CD14-positive monocyte (primary cell): ENCODE measurements around the gene FRMD3. TPM values are rescaled to one million over a fixed set of nuclear protein-coding genes. Genes with fewer than 3 reads are reported as not detected.

Experiments
- DNase-seq, 3 donors: peaks; one replicate each; pipeline ENCODE4 v3.0.0-alpha.2; 2011 to 2022
- H2AFZ ChIP-seq: 2 replicates; pipeline ENCODE4 v1.6.0; 2012; ENCODE audit warnings: mild to moderate bottlenecking, low read depth, low read length, inconsistent platforms; ENCODE audit not compliant: insufficient read depth, poor library complexity, severe bottlenecking
- H3K27ac ChIP-seq, 2 donors: 1 replicate in 1 of 2; 2 replicates in 1 of 2; pipeline ENCODE4 v1.5.1; 2012 to 2013; ENCODE audit warnings: low read length in 2 of 2, control low read depth in 1 of 2, inconsistent platforms in 1 of 2, low read depth in 1 of 2, mild to moderate bottlenecking in 1 of 2
- H3K27me3 ChIP-seq, 2 donors: one replicate each; pipeline versions ENCODE4 v1.6.0 to v1.6.1; 2011 to 2013; ENCODE audit warnings: low read length in 2 of 2; ENCODE audit not compliant: control insufficient read depth in 2 of 2, insufficient read depth in 2 of 2
- H3K36me3 ChIP-seq, 2 donors: replicated peaks in 1 of 2; 1 replicate in 1 of 2; 2 replicates in 1 of 2; pipeline versions ENCODE4 v1.5.1 to v1.6.1; 2012 to 2013; ENCODE audit warnings: low read length in 2 of 2, control low read depth in 1 of 2, inconsistent platforms in 1 of 2, mild to moderate bottlenecking in 1 of 2; ENCODE audit not compliant: insufficient read depth in 2 of 2, control insufficient read depth in 1 of 2
- H3K4me1 ChIP-seq, 2 donors: 1 replicate in 1 of 2; 2 replicates in 1 of 2; pipeline versions ENCODE4 v1.5.1 to v1.6.1; 2012 to 2013; ENCODE audit warnings: low read length in 2 of 2, control low read depth in 1 of 2, inconsistent platforms in 1 of 2, mild to moderate bottlenecking in 1 of 2, moderate library complexity in 1 of 2; ENCODE audit not compliant: insufficient read depth in 2 of 2, control insufficient read depth in 1 of 2
- H3K4me2 ChIP-seq: replicated peaks from 2 replicates; pipeline ENCODE3; 2012; ENCODE audit warnings: low read length, moderate library complexity, mild to moderate bottlenecking; ENCODE audit not compliant: poor library complexity, severe bottlenecking; ENCODE audit errors: extremely low read depth
- H3K4me3 ChIP-seq, 3 experiments: fragments of 200-600 bp in 1 of 3; sonication (generic) in 1 of 3; replicated peaks in 1 of 3; 1 replicate in 2 of 3; 2 replicates in 1 of 3; pipeline ENCODE4 v1.5.1; 2011 to 2013; ENCODE audit warnings: low read length in 3 of 3, mild to moderate bottlenecking in 3 of 3, control low read depth in 2 of 3, low read depth in 2 of 3, inconsistent platforms in 1 of 3, moderate library complexity in 1 of 3
- H3K79me2 ChIP-seq: 2 replicates; pipeline ENCODE4 v1.6.0; 2012; ENCODE audit warnings: mild to moderate bottlenecking, control low read depth, inconsistent platforms, low read length, moderate library complexity; ENCODE audit not compliant: insufficient read depth
- H3K9ac ChIP-seq: 2 replicates; pipeline ENCODE4 v1.6.0; 2017; ENCODE audit warnings: low read length, mild to moderate bottlenecking; ENCODE audit not compliant: insufficient read depth, poor library complexity, severe bottlenecking
- H3K9me3 ChIP-seq, 2 donors: replicated peaks in 1 of 2; 1 replicate in 1 of 2; 2 replicates in 1 of 2; pipeline versions ENCODE4 v1.5.1 to v1.6.1; 2012 to 2013; ENCODE audit warnings: low read length in 2 of 2, control low read depth in 1 of 2; ENCODE audit not compliant: control insufficient read depth in 1 of 2, insufficient read depth in 1 of 2
- H4K20me1 ChIP-seq: 2 replicates; pipeline ENCODE4 v1.6.0; 2012; ENCODE audit warnings: mild to moderate bottlenecking, low read length, control low read depth, moderate library complexity; ENCODE audit not compliant: insufficient read depth
- H3K27ac Mint-ChIP-seq, 7 donors: one replicate each; pipeline ENCODE4 v1.8.0; 2020; ENCODE audit warnings: mild to moderate bottlenecking in 7 of 7, mixed read lengths in 7 of 7, moderate library complexity in 6 of 7, inconsistent platforms in 2 of 7
- H3K27me3 Mint-ChIP-seq, 3 donors: one replicate each; pipeline ENCODE4 v1.8.0; 2021 to 2022; ENCODE audit warnings: low read depth in 3 of 3, mild to moderate bottlenecking in 3 of 3, mixed read lengths in 3 of 3, moderate library complexity in 3 of 3, inconsistent platforms in 1 of 3
- H3K36me3 Mint-ChIP-seq, 2 donors: one replicate each; pipeline ENCODE4 v1.8.0; 2020; ENCODE audit warnings: mixed read lengths in 2 of 2, inconsistent platforms in 1 of 2, mild to moderate bottlenecking in 1 of 2
- H3K4me1 Mint-ChIP-seq: one replicate; pipeline ENCODE4 v1.8.0; 2020; ENCODE audit warnings: mild to moderate bottlenecking, mixed read lengths
- H3K4me3 Mint-ChIP-seq, 2 donors: one replicate each; pipeline ENCODE4 v1.8.0; 2020; ENCODE audit warnings: mild to moderate bottlenecking in 2 of 2, mixed read lengths in 2 of 2, moderate library complexity in 1 of 2
- H3K9me3 Mint-ChIP-seq, 7 donors: one replicate each; pipeline ENCODE4 v1.8.0; 2020 to 2022; ENCODE audit warnings: mixed read lengths in 7 of 7, mild to moderate bottlenecking in 6 of 7, moderate library complexity in 6 of 7, inconsistent platforms in 2 of 7
- WGBS: methylation state at CpG from one replicate; pipeline ENCODE4 v1.1.5; 2013; ENCODE audit warnings: missing lambda C conversion rate; ENCODE audit not compliant: insufficient coverage; 5-methylcytosine and 5-hydroxymethylcytosine counted together
- intact Hi-C, 2 donors: fragments of 100-400 bp; cut with micrococcal nuclease; formaldehyde crosslinking; loops; one replicate each; pipeline versions ENCODE4 v1.15.0 to v1.15.1; 2023
- polyA plus RNA-seq, 3 donors: library from polyadenylated mRNA; depleted of rRNA in 1 of 3; unstranded in 2 of 3; stranded (reverse) in 1 of 3; fragments of 300-500 nt in 2 of 3; fragments of >200 nt in 1 of 3; fragmentation: Illumina TruSeq in 2 of 3; gene quantifications; 1 replicate in 2 of 3; 2 replicates in 1 of 3; pipeline ENCODE4 v1.2.3, GENCODE V29; 2012 to 2021
- TF ChIP-seq, protein P1 (sequence below): fragments of 200-600 bp; IDR thresholded peaks from one replicate; pipeline ENCODE4 v1.8.0; 2022; ENCODE audit warnings: antibody characterized with exemption, mild to moderate bottlenecking

The FRMD3 gene
- polyA plus RNA-seq, 3 donors = 2.8 to 9.8 (median 4.2) TPM

DNA sequence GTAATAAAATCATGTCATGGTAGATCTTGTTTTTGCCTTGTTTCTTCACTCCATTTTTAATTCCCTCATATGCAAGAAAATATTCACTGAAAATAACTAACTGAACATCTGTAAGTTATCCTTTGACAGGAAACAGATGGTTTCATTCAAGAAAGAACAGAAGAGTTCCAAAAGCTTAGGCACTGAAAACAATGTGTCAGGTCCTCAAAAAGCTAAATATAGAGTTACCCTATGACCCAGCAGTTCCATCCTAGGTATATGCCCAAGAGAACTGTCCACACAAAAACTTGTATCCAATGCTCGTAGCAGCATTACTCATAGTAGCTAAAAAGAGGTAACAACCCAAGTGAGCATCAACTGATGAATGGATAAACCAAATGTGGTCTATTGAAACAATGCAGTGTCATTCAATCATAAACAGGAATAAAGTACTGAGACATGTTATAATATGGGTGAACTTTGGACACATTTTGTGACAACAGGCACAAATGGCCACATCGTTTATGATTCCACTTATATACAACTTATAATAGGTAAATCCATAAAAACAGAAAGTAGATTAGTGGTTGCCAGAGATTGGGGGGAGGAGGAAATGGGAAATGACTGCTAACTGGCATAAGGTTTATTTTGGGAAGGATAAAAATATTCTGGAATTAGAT lies 231.0 kb downstream of the FRMD3 start:
- WGBS = no CpG with 5 or more reads among the region's 2 CpGs

DNA sequence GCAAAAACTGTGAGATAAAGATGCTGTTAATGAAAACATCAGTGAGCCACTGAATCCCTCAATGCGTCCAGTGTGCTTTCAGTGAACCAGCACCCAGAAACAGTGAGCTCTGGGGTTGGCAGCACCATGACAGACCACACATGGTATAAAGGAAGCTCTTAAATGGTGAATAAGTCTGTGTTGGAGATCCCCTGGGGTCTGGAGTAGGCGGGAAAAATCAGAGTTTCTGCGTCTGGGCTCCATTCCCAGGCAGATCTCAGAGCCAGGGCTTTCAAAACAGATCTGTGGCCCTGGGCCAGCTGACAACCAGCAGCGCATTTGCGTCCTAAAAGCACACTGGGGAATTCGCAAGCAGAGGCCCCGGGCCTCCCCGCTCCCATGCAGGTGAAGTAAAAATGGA lies 233.5 kb downstream of the FRMD3 start:
- H3K4me1 Mint-ChIP-seq = no peaks in the 10 kb centered on the region
- Histone ChIP-seq H3K36me3 (peaks cover 0 to 23% of the 10 kb centered on the region in 2 donors), H3K4me2 (no peak overlapping the region), H2AFZ (no peak overlapping the region), H3K4me3 (no peak overlapping the region), H4K20me1 (no peaks in the 10 kb centered on the region), H3K9me3 (no peaks in the 10 kb centered on the region), H3K27ac (no peak overlapping the region), H3K27me3 (no peaks in the 10 kb centered on the region), H3K9ac (no peak overlapping the region), H3K79me2 (no peaks in the 10 kb centered on the region), H3K4me1 (no peaks in the 10 kb centered on the region)
- TF ChIP-seq, protein P1, sequence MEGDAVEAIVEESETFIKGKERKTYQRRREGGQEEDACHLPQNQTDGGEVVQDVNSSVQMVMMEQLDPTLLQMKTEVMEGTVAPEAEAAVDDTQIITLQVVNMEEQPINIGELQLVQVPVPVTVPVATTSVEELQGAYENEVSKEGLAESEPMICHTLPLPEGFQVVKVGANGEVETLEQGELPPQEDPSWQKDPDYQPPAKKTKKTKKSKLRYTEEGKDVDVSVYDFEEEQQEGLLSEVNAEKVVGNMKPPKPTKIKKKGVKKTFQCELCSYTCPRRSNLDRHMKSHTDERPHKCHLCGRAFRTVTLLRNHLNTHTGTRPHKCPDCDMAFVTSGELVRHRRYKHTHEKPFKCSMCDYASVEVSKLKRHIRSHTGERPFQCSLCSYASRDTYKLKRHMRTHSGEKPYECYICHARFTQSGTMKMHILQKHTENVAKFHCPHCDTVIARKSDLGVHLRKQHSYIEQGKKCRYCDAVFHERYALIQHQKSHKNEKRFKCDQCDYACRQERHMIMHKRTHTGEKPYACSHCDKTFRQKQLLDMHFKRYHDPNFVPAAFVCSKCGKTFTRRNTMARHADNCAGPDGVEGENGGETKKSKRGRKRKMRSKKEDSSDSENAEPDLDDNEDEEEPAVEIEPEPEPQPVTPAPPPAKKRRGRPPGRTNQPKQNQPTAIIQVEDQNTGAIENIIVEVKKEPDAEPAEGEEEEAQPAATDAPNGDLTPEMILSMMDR = no peak
- peaks cover 18 to 25% of the 10 kb centered on the region in 2 donors for H3K36me3 Mint-ChIP-seq
- peaks cover 0 to 2% (median 0%) of the 10 kb centered on the region in 7 donors for H3K9me3 Mint-ChIP-seq
- no peak overlapping the region for H3K27ac Mint-ChIP-seq
- DNase-seq = no peak
- no peak overlapping the region for H3K4me3 Mint-ChIP-seq
- intact Hi-C loops = no loop called here
- peaks cover 0 to 1% (median 0%) of the 10 kb centered on the region in 3 donors for H3K27me3 Mint-ChIP-seq
- WGBS = 94% methylated on average over 6 of the region's 8 CpGs

More for the DNA sequence above, 231.0 kb downstream of the FRMD3 start:
- Mint-ChIP-seq H3K9me3 (peaks cover 0 to 5% (median 0%) of the 10 kb centered on the region in 7 donors), H3K27ac (no peak overlapping the region), H3K27me3 (peaks cover 0 to 1% (median 0%) of the 10 kb centered on the region in 3 donors), H3K4me3 (no peak overlapping the region), H3K36me3 (peaks cover 32 to 38% of the 10 kb centered on the region in 2 donors), H3K4me1 (no peaks in the 10 kb centered on the region)
- no peaks in the 10 kb centered on the region for H3K27me3 ChIP-seq
- no peak overlapping the region for H3K4me3 ChIP-seq
- TF ChIP-seq, protein P1 = no peak
- no peak overlapping the region for H2AFZ ChIP-seq
- no peak overlapping the region for H3K27ac ChIP-seq
- no peak for DNase-seq
- H3K4me1 ChIP-seq = no peaks in the 10 kb centered on the region
- H4K20me1 ChIP-seq = no peaks in the 10 kb centered on the region
- H3K36me3 ChIP-seq = peaks cover 0 to 41% of the 10 kb centered on the region in 2 donors
- H3K79me2 ChIP-seq = no peaks in the 10 kb centered on the region
- intact Hi-C loops = no loop called here
- H3K4me2 ChIP-seq = no peak overlapping the region
- no peak overlapping the region for H3K9ac ChIP-seq
- no peaks in the 10 kb centered on the region for H3K9me3 ChIP-seq
